RWPE2 (cell line): ENCODE data around the gene ENPP7.
A peak's percentile ranks its signal among the peaks of the same experiment; 100 is the strongest.

Experiments
- ATAC-seq: fragments of 200-7000 bp; cut with Tn5 transposase; 3 replicates; pipeline ENCODE4 v1.9.1; 2021; ENCODE audit warnings: low read depth
- DNase-seq: peaks from one replicate; pipeline ENCODE4 v3.0.0-alpha.2; 2020; ENCODE audit warnings: low spot score
- H3K27ac ChIP-seq: fragments of 450-650 bp; 2 replicates; pipeline ENCODE4 v1.5.1; 2017; ENCODE audit warnings: mild to moderate bottlenecking; ENCODE audit not compliant: poor library complexity, severe bottlenecking
- H3K27me3 ChIP-seq: fragments of 250-450 bp; sonication (Bioruptor Pico); 2 replicates; pipeline ENCODE4 v1.5.1; 2021; ENCODE audit warnings: mild to moderate bottlenecking, moderate library complexity; ENCODE audit not compliant: insufficient read depth, poor library complexity, severe bottlenecking
- H3K36me3 ChIP-seq: fragments of 250-450 bp; sonication (Bioruptor Pico); 2 replicates; pipeline ENCODE4 v1.5.1; 2020; ENCODE audit warnings: low read depth, mild to moderate bottlenecking, moderate library complexity
- H3K4me1 ChIP-seq: fragments of 250-450 bp; sonication (Bioruptor Pico); 2 replicates; pipeline ENCODE4 v1.5.1; 2021; ENCODE audit warnings: mild to moderate bottlenecking, moderate library complexity; ENCODE audit not compliant: insufficient read depth, poor library complexity, severe bottlenecking
- H3K4me3 ChIP-seq: fragments of 250-450 bp; sonication (Bioruptor Pico); 2 replicates; pipeline ENCODE4 v1.5.1; 2021; ENCODE audit warnings: mild to moderate bottlenecking, moderate library complexity; ENCODE audit not compliant: severe bottlenecking
- H3K9me3 ChIP-seq: fragments of 250-450 bp; sonication (Bioruptor Pico); 2 replicates; pipeline ENCODE4 v1.5.1; 2021; ENCODE audit warnings: mild to moderate bottlenecking, moderate library complexity; ENCODE audit not compliant: severe bottlenecking
- CTCF ChIP-seq: fragments of 450-650 bp; IDR thresholded peaks from one replicate; pipeline ENCODE4 v1.5.1; 2017; ENCODE audit warnings: mild to moderate bottlenecking, moderate library complexity; ENCODE audit not compliant: poor library complexity, severe bottlenecking

The ENPP7 gene

GRCh38 chr17:79786930-79787643 lies 56.3 kb downstream of the ENPP7 start:
- H3K4me3 ChIP-seq: no peak overlapping the region
- H3K9me3 ChIP-seq: no peaks in the 10 kb centered on the region
- H3K27ac ChIP-seq: no peak overlapping the region
- ATAC-seq (no peak), DNase-seq (no peak)
- H3K27me3 ChIP-seq: peaks cover 48% of the 10 kb centered on the region
- no peaks in the 10 kb centered on the region for H3K4me1 ChIP-seq
- no peak for TF ChIP-seq CTCF
- H3K36me3 ChIP-seq: 0 out of 2 replicates have a peak, but pooled peaks cover 3% of the 10 kb centered on the region

GRCh38 chr17:79788455-79788854 lies 57.7 kb downstream of the ENPP7 start:
- H3K4me3 ChIP-seq: no peak overlapping the region
- 0 out of 2 replicates have a peak, but pooled peaks cover 3% of the 10 kb centered on the region for H3K36me3 ChIP-seq
- peaks cover 60% of the 10 kb centered on the region for H3K27me3 ChIP-seq
- H3K4me1 ChIP-seq: peaks cover under 1% of the 10 kb centered on the region
- ATAC-seq (no peak), DNase-seq (no peak)
- H3K27ac ChIP-seq: no peak overlapping the region
- H3K9me3 ChIP-seq: no peaks in the 10 kb centered on the region
- no peak for TF ChIP-seq CTCF

- TF ChIP-seq CTCF: no peak
These were observed 58.5 kb downstream of the ENPP7 start for GRCh38 chr17:79788989-79789942.

GRCh38 chr17:79789943-79790804 lies 59.4 kb downstream of the ENPP7 start:
- no peak overlapping the region for H3K27ac ChIP-seq
- peaks cover 4% of the 10 kb centered on the region for H3K4me1 ChIP-seq
- H3K27me3 ChIP-seq: peaks cover 62% of the 10 kb centered on the region
- H3K36me3 ChIP-seq: no peaks in the 10 kb centered on the region
- peak; percentile 36; the same call in 2 of the 3 replicates for ATAC-seq
- DNase-seq: no peak
- H3K9me3 ChIP-seq: no peaks in the 10 kb centered on the region
- H3K4me3 ChIP-seq: no peak overlapping the region
- TF ChIP-seq CTCF: peak; percentile 86

More at GRCh38 chr17:79788989-79789942, 58.5 kb downstream of the ENPP7 start:
- Histone ChIP-seq H3K4me3 (no peak overlapping the region), H3K9me3 (no peaks in the 10 kb centered on the region), H3K4me1 (peaks cover 4% of the 10 kb centered on the region), H3K27me3 (peaks cover 62% of the 10 kb centered on the region), H3K36me3 (no peaks in the 10 kb centered on the region), H3K27ac (no peak overlapping the region)
- no peak for ATAC-seq
- no peak for DNase-seq
